ENCODE results near the gene RABGEF1. TPM values are rescaled to one million over a fixed set of nuclear protein-coding genes. Genes with fewer than 3 reads are reported as not detected.

RABGEF1 gene
- 51.2 and 61.0 TPM in 2 replicates for total RNA-seq

DNA sequence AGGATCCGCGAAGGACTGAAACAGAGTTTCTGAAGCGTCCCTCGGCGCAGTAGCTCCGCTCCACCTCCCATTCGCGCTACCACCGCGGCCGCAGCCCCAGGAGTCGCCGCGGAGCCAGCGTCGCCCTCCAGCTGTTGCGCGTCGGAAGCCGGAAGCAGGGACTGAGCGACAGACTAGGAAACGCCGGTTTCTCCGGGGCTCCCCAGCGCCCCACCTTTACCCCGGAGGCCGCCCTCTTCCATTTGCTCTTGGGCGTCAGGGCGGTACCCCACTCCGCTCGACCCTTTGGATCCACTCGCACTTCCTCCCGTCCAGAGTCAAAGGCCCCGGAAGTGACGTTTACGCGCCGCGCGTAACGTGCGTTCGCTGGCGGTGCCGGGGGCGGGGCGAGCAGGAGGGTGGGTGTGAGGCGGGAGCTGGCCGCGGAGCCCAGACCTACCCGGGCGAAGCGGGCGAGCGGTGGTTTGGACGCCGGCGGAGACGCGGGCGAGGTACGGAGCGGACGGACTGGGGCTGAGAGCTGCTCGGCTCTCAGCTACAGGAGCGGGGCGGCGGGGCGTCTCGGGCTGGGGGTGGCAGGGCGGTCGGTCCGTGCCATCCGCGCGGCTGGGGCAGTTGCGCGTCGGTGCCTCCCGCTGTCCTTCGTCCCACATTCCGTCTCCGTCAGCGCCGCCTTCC is at the start of gene RABGEF1:
Gene RABGEF1, plus strand, starts transcription at position 432 of the 678 bp plus-strand sequence. CDS start 31,167 bp downstream, outside the sequence.

Other genes with a start within 250 kb of the RABGEF1 start
- gene KCTD7, start 111.9 kb upstream of the RABGEF1 start, total RNA-seq: 10.9 TPM in 2 replicates
- gene TMEM248, start 180.5 kb downstream of the RABGEF1 start, total RNA-seq: 68.2 and 103 TPM in 2 replicates

Data from smooth muscle cell of trachea (primary cell).